UCSD-AML1 (cell line): ENCODE data around the gene MBOAT7.
A peak's percentile ranks its signal among the peaks of the same experiment; 100 is the strongest.
"Not testable (repeated sequence)": the region's sequence is repeated elsewhere in the genome, so short reads cannot be mapped to it uniquely, and the experiment has no call there.

Experiments
- DNase-seq: peaks from one replicate; lab custom pipeline; 2025; ENCODE audit not compliant: unreplicated experiment; lab: John Stamatoyannopoulos, UW

MBOAT7 gene

GRCh38 chr19:54189735-54190502 is 539 bp upstream of the MBOAT7 start:
- peak; percentile 100 for DNase-seq

- DNase-seq = peak; percentile 74
These were observed 1.0 kb downstream of the MBOAT7 start for GRCh38 chr19:54188215-54188871.

GRCh38 chr19:54186934-54187381 is 2.4 kb downstream of the MBOAT7 start:
- no peak for DNase-seq

GRCh38 chr19:54186351-54186750 is 3.0 kb downstream of the MBOAT7 start:
- no peak for DNase-seq

GRCh38 chr19:54183431-54183830 is 5.9 kb downstream of the MBOAT7 start:
- DNase-seq = no peak

GRCh38 chr19:54181894-54182293 is 7.5 kb downstream of the MBOAT7 start:
- not testable (repeated sequence) for DNase-seq

- DNase-seq = no peak
These were observed 8.7 kb downstream of the MBOAT7 start for GRCh38 chr19:54180691-54181091.

- DNase-seq = no peak
These were observed 9.4 kb downstream of the MBOAT7 start for GRCh38 chr19:54179921-54180461.

- DNase-seq = no peak
These were observed 10.0 kb downstream of the MBOAT7 start for GRCh38 chr19:54179262-54179852.

- no peak for DNase-seq
These were observed 10.7 kb downstream of the MBOAT7 start for GRCh38 chr19:54178581-54179261.

- no peak for DNase-seq
These were observed 15.2 kb downstream of the MBOAT7 start for GRCh38 chr19:54173951-54174834.

- no peak for DNase-seq
These were observed 16.1 kb downstream of the MBOAT7 start for GRCh38 chr19:54173359-54173699.

GRCh38 chr19:54172471-54173358 is 16.7 kb downstream of the MBOAT7 start, which contains the start of gene TMC4:
Gene TMC4 (minus strand): TSS chr19:54173160. CDS start chr19:54173117, 43 bp downstream.
- peak; percentile 32 for DNase-seq

GRCh38 chr19:54171736-54172431 is 17.5 kb downstream of the MBOAT7 start:
- DNase-seq = not testable (repeated sequence)

GRCh38 chr19:54169149-54169740 is 20.1 kb downstream of the MBOAT7 start:
- DNase-seq = no peak

GRCh38 chr19:54168174-54168917 is 21.0 kb downstream of the MBOAT7 start:
- DNase-seq = peak; percentile 91

- DNase-seq = no peak
These were observed 24.2 kb downstream of the MBOAT7 start for GRCh38 chr19:54165222-54165621.
